DND-41 (cell line): ENCODE results near the gene FMR1.

ENCODE experiments used
- ATAC-seq: fragments of 200-7000 bp; cut with Tn5 transposase; 3 replicates; pipeline ENCODE4 v1.9.1; 2021; ENCODE audit warnings: low read depth; ENCODE audit not compliant: insufficient read depth
- DNase-seq: peaks from one replicate; pipeline ENCODE4 v3.0.0-alpha.2; 2020
- H2AFZ ChIP-seq: 2 replicates; pipeline ENCODE4 v1.6.0; 2012; ENCODE audit warnings: low read depth, low read length
- H3K27ac ChIP-seq: 2 replicates; pipeline ENCODE4 v1.5.1; 2012; ENCODE audit warnings: low read length, inconsistent platforms
- H3K27me3 ChIP-seq: fragments of 200-600 bp; sonication (generic); 2 replicates; pipeline ENCODE4 v1.6.0; 2012; ENCODE audit warnings: low read length, mild to moderate bottlenecking, inconsistent platforms; ENCODE audit not compliant: insufficient read depth, poor library complexity
- H3K36me3 ChIP-seq: 2 replicates; pipeline ENCODE4 v1.5.1; 2012; ENCODE audit warnings: low read length, inconsistent platforms; ENCODE audit not compliant: insufficient read depth
- H3K4me1 ChIP-seq: 2 replicates; pipeline ENCODE4 v1.5.1; 2012; ENCODE audit warnings: mild to moderate bottlenecking, low read length; ENCODE audit not compliant: insufficient read depth
- H3K4me2 ChIP-seq: 2 replicates; pipeline ENCODE4 v1.6.0; 2012; ENCODE audit warnings: mild to moderate bottlenecking, moderate library complexity, low read length, inconsistent platforms; ENCODE audit not compliant: insufficient read depth
- H3K4me3 ChIP-seq, 2 experiments: fragments of 200-600 bp in 1 of 2; shearing (Covaris generic) in 1 of 2; 2 replicates each; pipeline ENCODE4 v1.5.1; 2012 to 2016; ENCODE audit warnings: inconsistent platforms in 2 of 2, low read length in 2 of 2, mild to moderate bottlenecking in 2 of 2, low read depth in 1 of 2, moderate library complexity in 1 of 2
- H3K79me2 ChIP-seq: 2 replicates; pipeline ENCODE4 v1.6.0; 2012; ENCODE audit warnings: low read length, inconsistent platforms; ENCODE audit not compliant: insufficient read depth
- H3K9ac ChIP-seq: 2 replicates; pipeline ENCODE4 v1.6.0; 2012; ENCODE audit warnings: low read depth, mild to moderate bottlenecking, inconsistent platforms, low read length, moderate library complexity
- H3K9me3 ChIP-seq: 2 replicates; pipeline ENCODE4 v1.5.1; 2012; ENCODE audit warnings: low read length, moderate library complexity, mild to moderate bottlenecking, inconsistent platforms; ENCODE audit not compliant: insufficient read depth, severe bottlenecking
- H4K20me1 ChIP-seq: 2 replicates; pipeline ENCODE4 v1.6.0; 2012; ENCODE audit warnings: low read length; ENCODE audit not compliant: insufficient read depth
- EZH2 ChIP-seq: IDR thresholded peaks from 3 replicates; pipeline ENCODE4 v1.6.1; 2012; ENCODE audit warnings: borderline replicate concordance, low read depth, mild to moderate bottlenecking, moderate library complexity, low read length, inconsistent platforms; ENCODE audit not compliant: severe bottlenecking
- TF ChIP-seq, protein P1 (sequence below): IDR thresholded peaks from 2 replicates; pipeline ENCODE4 v1.5.1; 2012; ENCODE audit warnings: borderline replicate concordance, low read length, moderate library complexity, mild to moderate bottlenecking; ENCODE audit not compliant: poor library complexity, severe bottlenecking; ENCODE audit errors: extremely low read depth

Gene FMR1

GRCh38 chrX:147893741-147894140 lies 18.0 kb upstream of the FMR1 start:
- H3K79me2 ChIP-seq = no peaks in the 10 kb centered on the region
- H4K20me1 ChIP-seq = no peaks in the 10 kb centered on the region
- H3K36me3 ChIP-seq = no peaks in the 10 kb centered on the region
- H3K27ac ChIP-seq = no peak overlapping the region
- H2AFZ ChIP-seq = no peak overlapping the region
- H3K4me1 ChIP-seq = no peaks in the 10 kb centered on the region
- ATAC-seq (no peak), DNase-seq (no peak)
- no peaks in the 10 kb centered on the region for H3K9me3 ChIP-seq
- no peaks in the 10 kb centered on the region for H3K27me3 ChIP-seq
- no peak overlapping the region for H3K4me2 ChIP-seq
- no peak for TF ChIP-seq EZH2
- TF ChIP-seq, protein P1, sequence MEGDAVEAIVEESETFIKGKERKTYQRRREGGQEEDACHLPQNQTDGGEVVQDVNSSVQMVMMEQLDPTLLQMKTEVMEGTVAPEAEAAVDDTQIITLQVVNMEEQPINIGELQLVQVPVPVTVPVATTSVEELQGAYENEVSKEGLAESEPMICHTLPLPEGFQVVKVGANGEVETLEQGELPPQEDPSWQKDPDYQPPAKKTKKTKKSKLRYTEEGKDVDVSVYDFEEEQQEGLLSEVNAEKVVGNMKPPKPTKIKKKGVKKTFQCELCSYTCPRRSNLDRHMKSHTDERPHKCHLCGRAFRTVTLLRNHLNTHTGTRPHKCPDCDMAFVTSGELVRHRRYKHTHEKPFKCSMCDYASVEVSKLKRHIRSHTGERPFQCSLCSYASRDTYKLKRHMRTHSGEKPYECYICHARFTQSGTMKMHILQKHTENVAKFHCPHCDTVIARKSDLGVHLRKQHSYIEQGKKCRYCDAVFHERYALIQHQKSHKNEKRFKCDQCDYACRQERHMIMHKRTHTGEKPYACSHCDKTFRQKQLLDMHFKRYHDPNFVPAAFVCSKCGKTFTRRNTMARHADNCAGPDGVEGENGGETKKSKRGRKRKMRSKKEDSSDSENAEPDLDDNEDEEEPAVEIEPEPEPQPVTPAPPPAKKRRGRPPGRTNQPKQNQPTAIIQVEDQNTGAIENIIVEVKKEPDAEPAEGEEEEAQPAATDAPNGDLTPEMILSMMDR = no peak
- no peak overlapping the region for H3K4me3 ChIP-seq
- H3K9ac ChIP-seq = no peak overlapping the region

DNA sequence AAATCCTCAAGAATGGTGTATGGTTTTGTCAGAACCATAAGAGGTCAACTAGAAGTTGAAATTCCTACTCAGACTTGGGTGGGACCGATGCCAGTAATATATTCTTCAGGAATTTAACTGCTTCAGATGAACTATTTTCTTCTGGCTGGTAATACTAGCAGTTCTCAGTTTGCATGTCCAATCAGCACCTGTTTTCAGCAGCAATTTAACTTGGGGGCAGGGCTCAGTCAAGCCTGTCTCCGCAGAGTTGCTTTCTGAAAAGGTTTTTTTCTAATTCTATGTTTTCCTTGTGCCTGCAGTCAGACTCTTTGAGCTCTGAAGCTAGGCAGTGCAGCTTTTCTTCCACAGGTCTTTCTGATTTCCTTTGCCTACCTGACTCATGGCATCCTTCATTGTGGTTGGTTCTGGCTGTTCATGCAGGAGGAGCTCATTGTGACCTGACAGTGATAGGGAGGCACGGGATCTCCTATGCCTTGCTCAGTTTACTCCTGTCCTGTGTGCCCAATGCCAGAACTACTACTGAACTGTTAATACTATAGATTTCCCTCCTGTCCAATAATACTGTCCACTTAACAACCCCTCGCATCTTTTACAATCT lies 17.3 kb upstream of the FMR1 start:
- no peak overlapping the region for H3K9ac ChIP-seq
- TF ChIP-seq, protein P1 = no peak
- no peak for TF ChIP-seq EZH2
- no peaks in the 10 kb centered on the region for H3K36me3 ChIP-seq
- no peaks in the 10 kb centered on the region for H4K20me1 ChIP-seq
- no peaks in the 10 kb centered on the region for H3K79me2 ChIP-seq
- H3K4me3 ChIP-seq = no peak overlapping the region
- no peaks in the 10 kb centered on the region for H3K9me3 ChIP-seq
- H3K4me2 ChIP-seq = no peak overlapping the region
- H3K27ac ChIP-seq = no peak overlapping the region
- ATAC-seq (no peak), DNase-seq (no peak)
- H3K27me3 ChIP-seq = no peaks in the 10 kb centered on the region
- no peaks in the 10 kb centered on the region for H3K4me1 ChIP-seq
- no peak overlapping the region for H2AFZ ChIP-seq

DNA sequence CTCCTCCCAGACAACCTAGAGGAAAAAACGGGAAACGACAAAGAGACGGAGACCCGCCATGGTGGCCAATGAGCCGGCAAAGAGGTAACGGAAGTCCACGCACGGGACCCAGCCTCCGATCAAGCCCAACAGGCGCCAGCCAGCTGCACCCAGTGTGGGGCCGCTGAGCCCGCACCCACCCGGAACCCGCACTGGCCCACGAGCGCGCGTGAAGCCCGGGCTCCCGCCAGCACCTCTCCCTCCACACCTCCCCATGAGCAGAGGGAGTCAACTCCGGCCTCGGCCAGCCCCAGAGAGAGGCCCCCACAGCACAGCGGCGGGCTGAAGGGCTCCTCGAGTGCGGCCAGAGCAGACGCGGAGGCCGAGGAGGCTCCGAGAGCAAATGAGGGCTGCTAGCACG lies 14.6 kb upstream of the FMR1 start:
- Histone ChIP-seq H3K27me3 (no peaks in the 10 kb centered on the region), H3K27ac (no peak overlapping the region), H3K4me2 (no peak overlapping the region), H3K79me2 (no peaks in the 10 kb centered on the region), H4K20me1 (no peaks in the 10 kb centered on the region), H3K9me3 (no peaks in the 10 kb centered on the region), H3K4me1 (peaks cover 8% of the 10 kb centered on the region), H3K9ac (no peak overlapping the region), H3K36me3 (no peaks in the 10 kb centered on the region), H2AFZ (no peak overlapping the region), H3K4me3 (no peak overlapping the region)
- DNase-seq (no peak), ATAC-seq (no peak)
- TF ChIP-seq EZH2 = no peak
- TF ChIP-seq, protein P1 = no peak

DNA sequence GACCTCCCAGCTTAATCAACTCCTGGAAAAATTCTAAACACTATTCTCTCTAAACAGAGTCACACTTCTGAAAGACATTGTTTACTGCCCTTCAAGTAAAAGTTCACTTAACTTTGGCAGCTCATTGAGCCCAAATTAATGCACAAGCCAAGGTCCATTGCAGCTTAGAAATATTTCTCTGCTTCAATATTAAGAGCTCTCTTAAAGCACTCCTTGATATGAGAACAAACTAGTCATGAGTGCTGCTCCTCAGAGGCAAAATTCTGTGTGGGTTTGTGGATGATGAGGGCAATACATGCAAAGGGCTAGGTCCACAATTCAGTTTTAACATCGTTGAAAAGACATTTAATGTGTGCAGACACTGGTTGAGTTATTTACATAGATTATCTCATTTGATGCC lies 12.8 kb upstream of the FMR1 start:
- H3K79me2 ChIP-seq = no peaks in the 10 kb centered on the region
- H2AFZ ChIP-seq = no peak overlapping the region
- H3K27me3 ChIP-seq = no peaks in the 10 kb centered on the region
- H3K9ac ChIP-seq = no peak overlapping the region
- no peak overlapping the region for H3K4me2 ChIP-seq
- no peak overlapping the region for H3K4me3 ChIP-seq
- ATAC-seq (no peak), DNase-seq (no peak)
- H3K4me1 ChIP-seq = peaks cover 9% of the 10 kb centered on the region
- no peaks in the 10 kb centered on the region for H4K20me1 ChIP-seq
- no peak for TF ChIP-seq EZH2
- TF ChIP-seq, protein P1 = no peak
- no peaks in the 10 kb centered on the region for H3K9me3 ChIP-seq
- no peaks in the 10 kb centered on the region for H3K36me3 ChIP-seq
- H3K27ac ChIP-seq = no peak overlapping the region
